ENCODE results near the gene HOXC5. TPM values are rescaled to one million over a fixed set of nuclear protein-coding genes. Genes with fewer than 3 reads are reported as not detected.

Gene HOXC5
- total RNA-seq, 1 donor from 2014 or later = not detected

DNA sequence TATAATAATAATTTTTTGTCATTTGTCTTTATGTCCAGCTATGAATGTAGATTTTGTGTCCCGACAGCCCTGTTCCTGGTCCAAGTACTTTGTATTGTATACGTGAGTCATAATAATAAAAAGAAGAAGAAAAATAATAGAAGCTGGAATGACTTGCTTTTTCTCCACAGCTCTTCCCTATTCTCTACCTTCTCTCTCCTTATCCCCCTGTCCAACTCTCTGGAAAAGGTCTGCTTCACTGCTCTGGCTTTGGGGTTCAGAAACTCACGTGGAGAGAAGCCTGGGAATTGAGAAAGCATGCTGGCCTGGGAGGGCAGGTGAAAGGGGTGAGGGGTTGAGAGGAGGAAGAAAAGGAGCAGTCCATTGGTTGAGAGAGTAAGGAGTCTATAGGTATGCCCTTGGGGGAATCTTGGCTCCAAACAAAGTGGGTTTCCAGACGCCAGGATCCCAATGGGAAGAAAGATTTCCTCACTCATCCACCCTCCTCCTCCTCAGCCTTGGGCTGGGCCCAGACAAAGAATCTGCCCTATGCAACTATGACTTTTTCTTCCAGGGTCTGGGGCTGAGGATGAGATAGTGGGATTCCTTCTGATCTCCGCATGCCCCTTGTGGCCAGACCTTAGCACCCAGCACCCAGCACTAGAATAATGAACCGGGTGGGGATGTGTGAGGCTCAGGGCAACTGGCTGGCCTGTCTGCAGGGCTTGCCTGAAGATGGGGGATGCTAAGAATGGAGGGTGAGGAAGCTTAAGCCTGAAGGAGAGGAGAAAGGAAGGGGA lies 20.0 kb upstream of the HOXC5 start:
- no peaks in the 10 kb centered on the region for H3K36me3 Mint-ChIP-seq (ENCODE audit: low read depth, unreplicated experiment)
- no peaks in the 10 kb centered on the region for H3K4me1 Mint-ChIP-seq (ENCODE audit: low read depth, unreplicated experiment)
- Histone ChIP-seq H3K27me3 (ENCODE audit: insufficient read depth, low read length) (peaks cover 88% of the 10 kb centered on the region), H3K4me1 (ENCODE audit: insufficient read depth, low read length) (no peaks in the 10 kb centered on the region), H3K9me3 (ENCODE audit: insufficient read depth, low read depth, low read length) (no peaks in the 10 kb centered on the region), H4K20me1 (ENCODE audit: insufficient read depth, low read length) (no peaks in the 10 kb centered on the region), H3K36me3 (ENCODE audit: insufficient read depth, low read length) (no peaks in the 10 kb centered on the region), H3K9ac (ENCODE audit: low read length) (no peak overlapping the region), H3K4me3 (ENCODE audit: insufficient read depth, low read depth, low read length) (no peak overlapping the region), H3K4me2 (ENCODE audit: low read length) (no peak overlapping the region), H3K27ac (ENCODE audit: low read depth, low read length) (no peak overlapping the region), H2AFZ (ENCODE audit: low read depth, low read length) (no peak overlapping the region), H3K79me2 (ENCODE audit: insufficient read depth, low read length) (no peaks in the 10 kb centered on the region)
- H3K27me3 Mint-ChIP-seq (ENCODE audit: low read depth, unreplicated experiment) = peaks cover 87% of the 10 kb centered on the region
- no peak overlapping the region for H3K4me3 Mint-ChIP-seq (ENCODE audit: unreplicated experiment)
- no peak for DNase-seq (ENCODE audit: low read depth)
- TF ChIP-seq, protein P1, sequence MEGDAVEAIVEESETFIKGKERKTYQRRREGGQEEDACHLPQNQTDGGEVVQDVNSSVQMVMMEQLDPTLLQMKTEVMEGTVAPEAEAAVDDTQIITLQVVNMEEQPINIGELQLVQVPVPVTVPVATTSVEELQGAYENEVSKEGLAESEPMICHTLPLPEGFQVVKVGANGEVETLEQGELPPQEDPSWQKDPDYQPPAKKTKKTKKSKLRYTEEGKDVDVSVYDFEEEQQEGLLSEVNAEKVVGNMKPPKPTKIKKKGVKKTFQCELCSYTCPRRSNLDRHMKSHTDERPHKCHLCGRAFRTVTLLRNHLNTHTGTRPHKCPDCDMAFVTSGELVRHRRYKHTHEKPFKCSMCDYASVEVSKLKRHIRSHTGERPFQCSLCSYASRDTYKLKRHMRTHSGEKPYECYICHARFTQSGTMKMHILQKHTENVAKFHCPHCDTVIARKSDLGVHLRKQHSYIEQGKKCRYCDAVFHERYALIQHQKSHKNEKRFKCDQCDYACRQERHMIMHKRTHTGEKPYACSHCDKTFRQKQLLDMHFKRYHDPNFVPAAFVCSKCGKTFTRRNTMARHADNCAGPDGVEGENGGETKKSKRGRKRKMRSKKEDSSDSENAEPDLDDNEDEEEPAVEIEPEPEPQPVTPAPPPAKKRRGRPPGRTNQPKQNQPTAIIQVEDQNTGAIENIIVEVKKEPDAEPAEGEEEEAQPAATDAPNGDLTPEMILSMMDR (IDR thresholded peaks at IDR 0.05; ENCODE audit: insufficient read depth, low read depth, low read length) = no peak
- no peak for TF ChIP-seq EZH2 (IDR thresholded peaks at IDR 0.05; ENCODE audit: insufficient read depth, low read length)
- no peak for FAIRE-seq
- H3K9me3 Mint-ChIP-seq (ENCODE audit: unreplicated experiment) = peaks cover 15% of the 10 kb centered on the region
- no peak overlapping the region for H3K27ac Mint-ChIP-seq (ENCODE audit: unreplicated experiment)

DNA sequence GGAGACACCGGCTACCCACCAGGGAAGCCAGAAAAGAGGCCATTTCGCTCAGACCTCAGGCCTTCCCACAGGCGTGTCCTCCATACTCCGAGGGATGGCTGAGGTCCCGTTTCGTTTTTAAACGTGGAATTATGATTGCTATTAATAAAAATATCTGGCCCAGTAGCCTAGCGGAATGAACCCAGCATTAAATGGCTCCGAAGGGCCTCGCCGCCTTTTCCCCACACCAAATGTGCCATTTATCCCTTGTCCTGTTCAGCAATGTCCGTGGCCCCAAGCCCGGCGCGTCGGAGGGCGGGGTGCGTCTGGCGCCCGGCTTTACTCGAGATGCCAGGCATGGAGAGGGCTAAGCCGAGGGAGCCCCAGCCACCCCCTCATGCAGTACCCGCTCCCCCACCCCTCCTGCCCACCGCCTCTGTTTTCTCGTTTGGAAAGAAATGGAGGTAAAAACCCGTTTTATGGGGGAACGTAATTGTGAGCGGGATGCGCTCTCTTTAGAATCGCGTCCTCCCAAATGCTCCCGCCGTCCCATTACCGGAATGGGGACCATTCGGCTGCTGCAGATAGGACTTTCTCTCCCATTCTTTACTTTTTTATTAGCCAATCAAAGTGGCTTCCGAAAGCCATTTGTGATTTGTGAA lies 18.4 kb upstream of the HOXC5 start:
- H3K27ac ChIP-seq (ENCODE audit: low read depth, low read length) = no peak overlapping the region
- no peaks in the 10 kb centered on the region for H3K36me3 ChIP-seq (ENCODE audit: insufficient read depth, low read length)
- H3K4me3 ChIP-seq (ENCODE audit: insufficient read depth, low read depth, low read length) = no peak overlapping the region
- H2AFZ ChIP-seq (ENCODE audit: low read depth, low read length) = no peak overlapping the region
- peaks cover 15% of the 10 kb centered on the region for H3K9me3 Mint-ChIP-seq (ENCODE audit: unreplicated experiment)
- H3K9me3 ChIP-seq (ENCODE audit: insufficient read depth, low read depth, low read length) = no peaks in the 10 kb centered on the region
- no peak overlapping the region for H3K4me2 ChIP-seq (ENCODE audit: low read length)
- no peaks in the 10 kb centered on the region for H3K79me2 ChIP-seq (ENCODE audit: insufficient read depth, low read length)
- H3K9ac ChIP-seq (ENCODE audit: low read length) = no peak overlapping the region
- DNase-seq (ENCODE audit: low read depth) (no peak), FAIRE-seq (no peak)
- no peaks in the 10 kb centered on the region for H3K36me3 Mint-ChIP-seq (ENCODE audit: low read depth, unreplicated experiment)
- peaks cover 82% of the 10 kb centered on the region for H3K27me3 Mint-ChIP-seq (ENCODE audit: low read depth, unreplicated experiment)
- H3K4me1 ChIP-seq (ENCODE audit: insufficient read depth, low read length) = no peaks in the 10 kb centered on the region
- H4K20me1 ChIP-seq (ENCODE audit: insufficient read depth, low read length) = no peaks in the 10 kb centered on the region
- TF ChIP-seq, protein P1 (IDR thresholded peaks at IDR 0.05; ENCODE audit: insufficient read depth, low read depth, low read length) = no peak
- TF ChIP-seq EZH2 (IDR thresholded peaks at IDR 0.05; ENCODE audit: insufficient read depth, low read length) = peak; percentile 23
- H3K27ac Mint-ChIP-seq (ENCODE audit: unreplicated experiment) = no peak overlapping the region
- peaks cover 84% of the 10 kb centered on the region for H3K27me3 ChIP-seq (ENCODE audit: insufficient read depth, low read length)
- H3K4me1 Mint-ChIP-seq (ENCODE audit: low read depth, unreplicated experiment) = no peaks in the 10 kb centered on the region
- H3K4me3 Mint-ChIP-seq (ENCODE audit: unreplicated experiment) = no peak overlapping the region
